Measurements from ENCODE around the gene ZNF491. TPM values are rescaled to one million over a fixed set of nuclear protein-coding genes. Genes with fewer than 3 reads are reported as not detected.
"Not testable (repeated sequence)": the region's sequence is repeated elsewhere in the genome, so short reads cannot be mapped to it uniquely, and the experiment has no call there.

The ZNF491 gene
- total RNA-seq, 1 donor from 2014 or later: 3.1 TPM

DNA sequence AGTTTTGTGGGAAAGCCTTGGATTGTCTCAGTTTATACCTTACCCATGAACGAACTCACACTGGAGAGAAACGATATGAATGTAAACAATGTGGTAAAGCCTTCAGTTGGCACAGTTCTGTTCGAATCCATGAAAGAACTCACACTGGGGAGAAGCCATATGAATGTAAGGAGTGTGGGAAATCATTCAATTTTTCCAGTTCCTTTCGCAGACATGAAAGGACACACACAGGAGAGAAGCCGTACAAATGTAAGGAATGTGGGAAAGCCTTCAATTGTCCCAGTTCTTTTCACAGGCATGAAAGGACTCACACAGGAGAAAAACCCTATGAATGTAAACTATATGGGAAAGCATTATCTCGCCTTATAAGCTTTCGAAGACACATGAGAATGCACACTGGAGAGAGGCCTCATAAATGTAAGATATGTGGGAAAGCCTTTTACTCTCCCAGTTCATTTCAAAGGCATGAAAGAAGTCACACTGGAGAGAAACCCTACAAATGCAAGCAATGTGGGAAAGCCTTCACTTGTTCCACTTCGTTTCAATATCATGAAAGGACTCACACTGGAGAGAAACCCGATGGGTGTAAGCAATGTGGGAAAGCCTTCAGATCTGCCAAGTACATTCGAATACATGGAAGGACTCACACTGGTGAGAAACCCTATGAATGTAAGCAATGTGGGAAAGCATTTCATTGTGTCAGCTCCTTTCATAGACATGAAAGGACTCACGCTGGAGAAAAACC lies 8.2 kb downstream of the ZNF491 start:
- no peak for DNase-seq (ENCODE audit: low spot score)

DNA sequence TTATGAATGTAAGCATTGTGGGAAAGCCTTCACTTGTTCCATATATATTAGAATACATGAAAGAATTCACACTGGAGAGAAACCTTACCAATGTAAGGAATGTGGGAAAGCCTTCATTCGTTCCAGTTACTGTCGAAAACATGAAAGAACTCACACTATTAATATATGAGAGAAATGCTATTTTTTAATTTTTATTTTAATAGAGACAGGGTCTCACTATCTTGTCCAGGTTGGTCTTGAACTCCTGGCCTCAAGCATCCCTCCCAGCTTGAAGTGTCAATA lies 8.7 kb downstream of the ZNF491 start:
- no peak for DNase-seq (ENCODE audit: low spot score)

DNA sequence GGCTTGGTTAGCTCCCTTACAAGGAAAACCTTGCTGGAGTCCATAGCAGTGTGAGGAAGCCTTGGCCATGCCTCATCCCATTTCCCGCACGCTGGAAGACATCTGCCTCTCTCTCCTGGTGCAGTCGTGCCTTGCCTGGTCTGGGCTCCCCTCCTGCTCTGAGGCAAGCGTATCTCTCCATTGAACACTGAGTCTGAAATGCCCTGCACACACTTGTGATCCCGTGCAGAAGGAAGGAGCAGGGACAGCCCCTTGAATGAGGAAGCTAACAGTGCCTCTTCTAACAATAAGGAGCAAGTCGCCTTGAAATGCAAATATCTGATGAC lies 15.3 kb downstream of the ZNF491 start:
- no peak for DNase-seq (ENCODE audit: low spot score)

DNA sequence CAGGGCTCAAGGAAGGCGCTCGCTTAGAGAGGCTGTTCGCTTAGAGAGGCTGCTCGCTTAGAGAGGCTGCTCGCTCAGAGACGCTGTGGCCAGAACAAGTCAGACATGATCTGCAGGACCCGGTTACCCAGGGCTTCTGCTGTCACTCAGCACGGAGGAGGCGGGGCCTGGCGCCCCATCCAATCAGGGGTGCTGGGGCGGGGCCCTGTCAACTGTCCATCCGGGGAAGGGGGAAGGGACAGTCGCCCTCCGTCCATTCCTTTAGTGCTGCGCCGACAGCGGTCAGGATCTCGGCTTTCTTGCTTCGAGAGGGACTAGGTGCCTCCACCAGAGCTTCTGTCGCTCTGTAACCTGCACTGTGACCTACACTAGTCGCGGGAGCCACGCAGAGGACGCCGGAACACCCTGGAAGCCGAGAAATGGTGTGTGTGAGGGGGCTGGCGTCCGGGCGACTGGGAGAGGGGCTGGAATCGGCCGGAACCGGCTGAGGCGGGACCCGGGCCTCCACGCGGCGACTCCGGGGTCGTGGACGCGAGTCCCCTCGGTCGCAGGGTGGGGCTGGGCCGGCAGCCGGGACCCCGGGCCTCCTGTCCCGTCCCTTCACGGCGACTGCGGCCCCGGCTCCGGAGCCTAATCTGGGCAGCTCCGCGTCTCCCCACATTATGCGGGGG lies 15.8 kb downstream of the ZNF491 start, which contains the start of gene ZNF440:
Gene ZNF440, plus strand, starts transcription at position 245 of the 671 bp plus-strand sequence. Its CDS starts 175 bp downstream, at position 420.
- peak; percentile 97 for DNase-seq (ENCODE audit: low spot score)

DNA sequence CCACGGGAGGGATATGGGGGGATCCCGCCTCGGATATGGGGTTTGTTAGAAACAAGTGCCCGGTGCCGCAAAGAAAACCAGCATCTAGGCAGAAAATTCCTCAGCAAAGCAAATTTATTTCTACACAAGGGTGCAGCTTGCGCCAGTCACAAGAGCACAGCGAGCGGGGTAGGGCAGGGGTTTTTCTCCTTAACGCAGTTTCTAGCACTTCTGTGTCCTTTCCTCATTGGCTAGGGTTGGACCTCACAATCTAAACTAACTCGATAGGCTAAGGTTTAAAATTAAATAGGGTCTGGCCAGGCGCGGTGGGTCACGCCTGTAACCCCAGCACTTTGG lies 16.3 kb downstream of the ZNF491 start:
- peak; percentile 22 for DNase-seq (ENCODE audit: low spot score)

DNA sequence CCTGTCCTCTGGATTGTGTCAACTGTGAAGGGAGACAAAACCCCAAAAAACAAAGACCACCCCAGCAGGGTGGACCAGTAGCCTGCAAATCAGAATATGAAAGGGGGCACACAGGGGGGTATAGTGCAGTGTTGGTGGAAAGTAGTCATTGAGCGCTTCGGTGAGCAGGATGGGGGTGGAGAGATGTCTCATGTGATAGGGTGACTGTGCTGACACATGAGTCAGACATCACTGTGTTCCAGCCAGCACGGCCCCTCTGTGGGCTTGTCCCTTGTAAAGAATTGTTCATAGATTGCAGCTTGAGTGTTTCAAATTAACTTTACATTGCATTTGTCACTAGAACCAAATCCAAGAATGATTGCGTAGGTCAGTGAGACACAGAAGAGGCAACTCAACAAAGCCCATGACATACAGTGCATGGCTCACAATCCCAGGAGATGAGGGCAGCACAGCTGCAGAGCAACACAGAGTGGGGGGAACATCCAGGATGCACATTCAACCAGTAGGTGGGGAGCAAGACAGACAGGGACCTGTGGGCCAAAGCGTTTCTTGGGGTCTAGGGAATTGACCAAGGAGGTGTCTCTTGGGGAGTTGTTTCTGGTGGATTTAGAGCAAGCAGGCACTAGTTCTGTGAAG lies 23.3 kb downstream of the ZNF491 start:
- DNase-seq (ENCODE audit: low spot score): no peak

DNA sequence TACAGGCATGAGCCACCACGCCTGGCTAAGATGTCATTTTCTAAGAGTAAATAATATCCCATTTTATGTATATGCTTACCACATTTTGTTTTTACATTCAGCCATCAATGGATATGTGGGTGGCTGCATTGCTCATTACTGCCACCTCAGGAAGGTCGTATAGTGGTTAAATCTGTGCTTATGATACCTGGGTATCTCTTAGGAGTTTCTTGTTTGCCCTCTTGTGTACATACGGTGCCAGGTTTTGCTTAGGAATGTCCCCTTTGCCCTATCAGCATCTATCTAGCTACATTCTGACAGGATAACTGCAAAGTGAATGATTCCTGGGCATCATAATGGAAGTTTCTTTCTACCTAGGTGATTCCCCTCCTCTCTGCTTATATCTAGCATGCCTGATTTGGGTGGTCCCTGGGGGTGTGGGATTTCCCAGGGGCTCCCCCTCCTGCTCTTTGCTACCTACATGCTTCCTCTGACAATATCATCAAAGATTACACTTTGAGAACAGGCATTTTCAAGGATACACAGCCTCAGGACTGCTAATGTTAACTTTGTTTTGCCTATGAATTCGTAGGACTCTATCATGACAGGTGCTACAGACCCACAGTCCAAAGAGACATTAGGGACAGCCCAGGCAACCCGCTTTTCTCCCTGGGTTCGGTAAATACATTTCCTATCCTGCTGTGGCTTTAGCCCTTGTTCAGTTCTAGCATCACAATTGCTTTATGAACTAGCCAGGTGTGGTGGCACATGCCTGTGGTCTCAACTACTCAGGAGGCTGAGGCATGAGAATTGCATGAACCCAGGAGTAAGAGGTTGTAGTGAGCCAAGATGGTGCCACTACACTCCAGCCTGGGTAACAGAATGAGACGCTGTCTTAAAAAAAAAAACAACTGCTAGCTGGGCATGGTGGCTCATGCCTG lies 30.9 kb downstream of the ZNF491 start:
- not testable (repeated sequence) for DNase-seq (ENCODE audit: low spot score)

DNA sequence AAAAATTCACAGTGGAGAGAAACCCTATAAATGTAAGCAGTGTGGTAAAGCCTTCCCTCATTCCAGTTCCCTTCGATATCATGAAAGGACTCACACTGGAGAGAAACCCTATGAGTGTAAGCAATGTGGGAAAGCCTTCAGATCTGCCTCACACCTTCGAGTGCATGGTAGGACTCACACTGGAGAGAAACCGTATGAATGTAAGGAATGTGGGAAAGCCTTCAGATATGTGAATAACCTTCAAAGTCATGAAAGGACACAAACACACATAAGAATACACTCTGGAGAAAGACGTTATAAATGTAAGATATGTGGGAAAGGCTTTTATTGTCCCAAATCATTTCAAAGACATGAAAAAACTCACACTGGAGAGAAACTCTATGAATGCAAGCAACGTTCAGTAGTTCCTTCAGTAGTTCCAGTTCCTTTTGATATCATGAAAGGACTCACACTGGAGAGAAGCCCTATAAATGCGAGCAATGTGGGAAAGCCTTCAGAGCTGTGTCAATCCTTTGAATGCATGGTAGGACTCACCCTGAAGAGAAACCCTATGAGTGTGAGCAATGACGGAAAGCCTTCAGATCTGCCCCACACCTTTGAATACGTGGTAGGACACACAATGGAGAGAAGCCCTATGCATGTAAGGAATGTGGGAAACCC lies 34.1 kb downstream of the ZNF491 start:
- DNase-seq (ENCODE audit: low spot score): no peak

DNA sequence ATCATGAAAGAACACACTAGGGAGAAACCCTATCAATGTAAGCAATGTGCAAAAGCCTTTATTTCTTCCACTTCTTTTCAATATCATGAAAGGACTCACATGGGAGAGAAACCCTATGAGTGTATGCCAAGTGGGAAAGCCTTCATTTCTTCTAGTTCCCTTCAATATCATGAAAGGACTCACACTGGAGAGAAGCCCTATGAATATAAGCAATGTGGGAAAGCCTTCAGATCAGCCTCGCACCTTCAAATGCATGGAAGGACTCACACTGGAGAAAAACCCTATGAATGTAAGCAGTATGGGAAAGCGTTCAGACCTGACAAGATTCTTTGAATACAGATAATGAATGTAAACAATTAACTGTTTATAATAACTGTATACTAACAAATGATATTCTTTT lies 35.2 kb downstream of the ZNF491 start:
- DNase-seq (ENCODE audit: low spot score): no peak

DNA sequence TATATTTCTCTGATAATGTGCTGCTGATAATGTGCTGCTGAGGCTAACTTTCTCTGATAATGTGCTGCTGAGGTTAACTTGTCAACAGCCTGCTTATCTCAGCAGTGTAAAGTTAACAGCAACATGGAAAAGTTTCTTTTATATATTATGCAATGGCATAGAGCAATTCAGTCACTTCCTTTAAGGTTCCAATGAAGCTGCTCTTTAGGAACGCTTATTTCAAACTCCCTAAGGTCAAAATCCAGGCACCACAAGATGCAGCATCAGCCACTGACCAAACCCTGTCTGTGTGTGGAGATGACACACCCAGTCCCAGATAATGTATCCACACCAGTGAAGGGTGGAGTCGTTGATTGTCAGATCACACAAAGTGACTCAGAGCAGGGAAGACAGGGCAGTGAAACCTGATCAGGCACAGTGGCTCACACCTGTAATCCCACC lies 37.3 kb downstream of the ZNF491 start:
- DNase-seq (ENCODE audit: low spot score): not testable (repeated sequence)

DNA sequence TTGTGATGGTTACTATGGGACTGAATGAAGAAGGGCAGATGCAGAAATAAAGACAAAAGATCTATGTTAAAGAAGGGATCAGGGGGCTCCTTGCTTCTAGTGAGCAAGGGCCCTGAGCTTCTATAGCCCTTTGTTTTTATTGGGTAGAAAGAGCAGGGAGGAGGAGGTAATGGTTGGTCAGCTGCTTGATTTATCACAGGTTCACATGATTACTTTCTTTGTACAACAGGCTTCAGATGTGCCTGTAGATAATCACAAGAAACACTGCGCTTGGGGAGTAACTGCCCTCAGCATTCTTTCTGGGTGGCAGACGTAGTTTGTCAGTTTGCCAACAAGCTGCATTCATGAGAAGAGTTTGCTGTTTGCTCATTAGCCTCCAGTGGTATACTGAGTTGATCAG lies 45.4 kb downstream of the ZNF491 start:
- DNase-seq (ENCODE audit: low spot score): no peak

DNA sequence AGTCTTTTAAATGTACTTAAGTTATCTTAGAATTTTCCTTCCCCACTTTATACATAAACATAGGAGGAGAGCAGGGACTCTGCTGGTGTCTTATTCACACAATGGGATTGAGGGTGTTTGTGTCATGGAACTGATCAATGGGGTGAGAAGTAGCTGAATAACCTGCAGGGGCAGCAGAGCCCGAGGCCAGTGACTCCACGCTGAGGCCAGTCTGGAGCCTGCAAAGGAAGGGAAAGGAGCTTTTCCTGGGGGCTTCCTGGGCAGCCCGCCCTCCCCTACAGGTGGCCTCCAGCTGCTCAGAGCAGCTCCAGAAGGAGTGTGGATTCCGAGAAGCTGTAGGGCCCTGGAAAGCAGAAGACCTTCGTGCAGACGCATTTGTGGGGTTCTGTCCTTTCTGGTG lies 49.3 kb downstream of the ZNF491 start:
- not testable (repeated sequence) for DNase-seq (ENCODE audit: low spot score)

DNA sequence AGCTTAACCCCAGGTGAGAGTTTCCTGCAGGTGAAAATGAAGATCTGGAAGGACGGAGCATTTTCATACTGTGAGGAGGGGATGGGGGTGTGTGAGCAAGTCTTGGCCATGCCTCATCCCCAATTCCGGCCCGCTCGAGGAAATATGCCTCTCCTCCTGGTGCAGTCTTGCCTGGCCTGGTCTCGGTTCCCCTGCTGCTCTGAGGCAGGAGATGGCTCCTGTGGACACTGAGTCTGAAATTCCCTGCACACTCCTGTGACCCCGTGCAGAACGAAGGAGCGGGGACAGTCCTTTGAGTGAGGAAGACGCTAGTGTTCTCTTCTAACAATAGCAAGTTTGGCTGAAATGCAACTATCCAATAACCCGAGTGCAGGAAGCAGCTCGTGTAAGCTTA lies 49.9 kb downstream of the ZNF491 start:
- DNase-seq (ENCODE audit: low spot score): no peak

DNA sequence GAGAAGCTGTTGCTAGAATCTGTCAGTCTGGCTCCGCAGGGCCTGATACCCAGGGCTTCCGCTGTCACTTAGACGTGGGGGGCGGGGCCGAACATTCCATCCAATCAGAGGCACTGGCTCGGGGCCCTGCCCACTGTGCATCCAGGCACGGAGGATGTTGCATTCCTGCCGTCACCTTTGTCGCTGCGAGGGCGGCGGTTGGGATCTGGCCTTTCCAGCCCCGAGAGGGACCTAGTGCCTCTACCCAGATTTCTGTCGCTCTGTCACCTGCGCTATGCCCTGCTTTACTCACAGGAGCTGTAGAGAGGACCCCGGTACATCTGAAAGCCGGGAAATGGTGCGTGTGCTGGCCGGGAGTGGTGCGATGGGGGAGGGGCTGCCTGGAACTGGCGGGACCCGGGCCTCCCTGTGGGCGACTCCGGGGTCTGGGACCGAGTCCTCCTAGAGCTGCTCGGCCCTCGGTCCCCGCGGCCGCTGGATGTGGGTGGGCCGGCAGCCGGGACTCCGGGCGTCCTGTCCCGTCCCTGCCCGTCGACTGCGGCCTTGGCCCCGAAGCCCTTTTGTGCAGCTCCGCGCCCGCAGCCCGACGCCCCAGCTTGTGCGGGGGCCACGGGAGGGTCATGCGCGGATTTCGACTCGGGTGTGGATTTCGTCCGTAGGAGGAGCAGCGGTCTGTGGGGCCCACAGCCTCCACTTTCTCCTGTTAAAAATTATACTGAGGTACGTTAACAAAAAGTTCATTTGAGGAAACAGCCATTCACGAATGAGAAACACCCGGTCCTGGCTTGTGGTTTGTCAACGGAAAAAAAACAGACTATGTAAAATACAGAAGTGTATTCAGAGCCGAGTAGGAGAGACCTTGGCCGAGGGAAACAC lies 50.5 kb downstream of the ZNF491 start, which contains the start of gene ZNF439:
Gene ZNF439, plus strand, starts transcription at position 133 of the 876 bp plus-strand sequence. Its CDS starts 142 bp downstream, at position 275.
- DNase-seq (ENCODE audit: low spot score): peak; percentile 95

DNA sequence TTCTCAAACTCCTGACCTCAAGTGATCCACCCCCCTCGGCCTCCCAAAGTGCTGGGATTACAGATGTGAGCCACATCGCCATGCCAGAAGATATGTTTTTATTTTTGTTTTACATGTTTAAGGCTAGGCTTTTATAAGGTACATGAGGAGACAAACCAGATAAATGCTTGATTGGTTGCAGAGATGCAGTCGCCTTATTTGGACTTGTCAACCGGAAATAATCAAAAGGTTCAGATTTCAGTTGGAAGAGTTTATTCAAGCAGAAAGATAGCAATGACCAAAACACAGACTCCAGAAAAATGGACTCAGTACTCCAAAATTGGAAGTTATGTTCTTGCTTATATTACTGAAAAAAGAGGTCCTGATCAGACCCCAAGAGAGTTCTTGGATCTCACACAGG lies 52.0 kb downstream of the ZNF491 start:
- not testable (repeated sequence) for DNase-seq (ENCODE audit: low spot score)

DNA sequence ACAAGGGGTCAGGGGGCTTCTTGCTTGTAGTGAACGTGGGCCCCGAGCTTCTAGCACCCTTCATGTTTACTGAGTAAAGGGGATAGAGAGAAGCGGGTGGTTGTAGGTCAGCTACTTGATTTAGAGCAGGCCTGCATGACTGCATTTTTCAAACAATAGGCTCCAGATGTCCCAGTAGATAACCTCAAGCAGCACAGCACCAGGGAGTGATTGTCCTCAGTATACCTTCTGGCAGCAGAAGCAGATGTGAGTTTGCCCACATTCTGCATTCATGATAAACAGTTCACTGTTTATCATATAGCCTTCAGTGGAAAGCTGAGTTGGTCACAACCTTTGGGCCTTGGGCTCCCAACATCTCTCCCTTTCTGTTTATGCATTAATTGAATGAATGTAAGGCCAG lies 55.0 kb downstream of the ZNF491 start:
- DNase-seq (ENCODE audit: low spot score): no peak

DNA sequence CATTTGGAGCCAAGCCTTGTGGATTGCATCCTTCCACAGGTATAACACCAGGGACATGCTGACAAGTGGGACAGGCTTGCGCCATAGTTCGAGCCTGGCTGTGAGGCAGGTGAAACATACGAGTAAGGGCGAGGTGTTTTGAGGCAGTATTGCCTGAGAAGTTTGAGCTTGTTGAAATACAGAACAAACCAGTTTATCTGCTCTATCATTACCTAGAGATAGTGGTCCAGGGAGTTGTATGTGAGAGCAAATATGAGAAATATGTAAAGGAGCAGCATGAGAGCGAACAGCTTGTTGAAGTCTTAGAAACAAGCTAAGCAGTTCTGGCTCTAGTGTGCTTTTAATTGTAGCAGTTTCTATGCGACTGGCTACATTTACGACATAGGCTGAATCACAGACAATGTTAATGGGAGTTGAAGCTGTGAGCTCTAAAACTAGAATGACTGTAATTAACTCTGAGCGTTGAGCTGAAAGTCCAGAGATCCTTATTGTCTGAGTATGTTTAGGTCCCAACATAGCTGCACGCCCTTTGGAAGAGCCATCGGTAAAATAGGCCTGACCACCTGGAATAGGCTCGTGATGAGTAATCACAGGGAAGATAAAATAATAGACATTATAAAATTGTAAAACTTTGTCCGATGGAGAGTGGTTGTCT lies 58.4 kb downstream of the ZNF491 start:
- peak; percentile 50 for DNase-seq (ENCODE audit: low spot score)

Measured in umbilical cord (tissue), 2 donors.